K562 (cell line): ENCODE measurements around the gene CYTH1. TPM values are rescaled to one million over a fixed set of nuclear protein-coding genes. Genes with fewer than 3 reads are reported as not detected.
A peak's percentile ranks its signal among the peaks of the same experiment; 100 is the strongest.

Source experiments
- ATAC-seq: fragments of 200-7000 bp; cut with Tn5 transposase; 3 replicates; pipeline ENCODE4 v1.9.1; 2020; ENCODE audit warnings: moderate library complexity
- BruUV-seq: library from RNA; stranded (reverse); fragments of 400-500 nt; replicated peaks from 2 replicates; lab custom pipeline; 2021; lab: Mats Ljungman, UMichigan
- CTCF ChIA-PET: fragments of 300-600 bp; formaldehyde crosslinking; extraction: SDS; loops from one replicate; lab custom pipeline; 2021; ENCODE audit warnings: low intra/inter-chr PET ratio; lab: Yijun Ruan, JAX
- POLR2A ChIA-PET: fragments of 300-600, 350-650 bp; sonication (Branson Sonifier 250); formaldehyde crosslinking; extraction: SDS; loops from one replicate; lab custom pipeline; 2021; ENCODE audit warnings: antibody characterized with exemption, inconsistent platforms; lab: Yijun Ruan, JAX
- DNase-seq, 4 experiments: peaks; one replicate each; pipeline versions ENCODE4 v3.0.0 to v3.0.0-alpha.2; 2011 to 2018; ENCODE audit warnings: low spot score in 3 of 4, mixed read lengths in 3 of 4; ENCODE audit errors: extremely low read depth in 1 of 4
- FAIRE-seq: peaks from 2 replicates; lab custom pipeline; 2011; peaks lifted over from hg19 to GRCh38; lab: Jason Lieb, UNC
- H2AFZ ChIP-seq: 2 replicates; pipeline ENCODE4 v1.6.0; 2011; ENCODE audit warnings: low read depth, low read length, control low read depth, inconsistent platforms
- H3K27ac ChIP-seq: fragments of 200-600 bp; 3 replicates; pipeline ENCODE4 v1.8.0; 2011; ENCODE audit warnings: low read depth, mild to moderate bottlenecking, control low read depth, inconsistent platforms, low read length, moderate library complexity, mixed read lengths; ENCODE audit errors: extremely low read depth
- H3K27me3 ChIP-seq, 2 experiments: fragments of 300-600 bp in 1 of 2; 2 replicates in 1 of 2; 3 replicates in 1 of 2; pipeline versions ENCODE4 v1.6.0 to v1.8.0; 2011; ENCODE audit warnings: inconsistent platforms in 2 of 2, low read length in 2 of 2, mild to moderate bottlenecking in 1 of 2, mixed read lengths in 1 of 2, moderate library complexity in 1 of 2; ENCODE audit not compliant: control insufficient read depth in 2 of 2, insufficient read depth in 2 of 2
- H3K36me3 ChIP-seq: fragments of 300-600 bp; 3 replicates; pipeline ENCODE4 v1.8.0; 2011; ENCODE audit warnings: mild to moderate bottlenecking, low read length, inconsistent platforms; ENCODE audit not compliant: control insufficient read depth, insufficient read depth
- H3K4me1 ChIP-seq, 2 experiments: fragments of 200-600 bp in 1 of 2; replicated peaks in 1 of 2; 2 replicates in 1 of 2; 3 replicates in 1 of 2; pipeline versions ENCODE4 v1.5.1 to v1.8.0; 2011; ENCODE audit warnings: inconsistent platforms in 2 of 2, low read length in 2 of 2, mild to moderate bottlenecking in 1 of 2, mixed read lengths in 1 of 2, moderate library complexity in 1 of 2; ENCODE audit not compliant: control insufficient read depth in 2 of 2, insufficient read depth in 2 of 2
- H3K4me2 ChIP-seq: 2 replicates; pipeline ENCODE4 v1.6.1; 2011; ENCODE audit warnings: low read length, control low read depth, inconsistent platforms, mixed read lengths; ENCODE audit not compliant: insufficient read depth
- H3K4me3 ChIP-seq: fragments of 200-600 bp; sonication (generic), shearing (Covaris generic); 2 replicates; pipeline ENCODE4 v1.5.1; 2016; ENCODE audit warnings: control low read depth, inconsistent platforms
- H3K79me2 ChIP-seq: fragments of 200-600 bp; 3 replicates; pipeline ENCODE4 v1.8.0; 2011; ENCODE audit warnings: low read length, inconsistent platforms; ENCODE audit not compliant: control insufficient read depth, insufficient read depth
- H3K9ac ChIP-seq, 2 experiments: 2 replicates each; pipeline versions ENCODE4 v1.6.0 to v1.6.1; 2011; ENCODE audit warnings: low read depth in 2 of 2, low read length in 2 of 2, control low read depth in 1 of 2, inconsistent platforms in 1 of 2, mild to moderate bottlenecking in 1 of 2, mixed read lengths in 1 of 2; ENCODE audit not compliant: insufficient read depth in 1 of 2
- H3K9me1 ChIP-seq: one replicate; pipeline ENCODE4 v1.6.0; 2011; ENCODE audit warnings: inconsistent platforms, mild to moderate bottlenecking, low read length, moderate library complexity; ENCODE audit not compliant: control insufficient read depth, insufficient read depth
- H3K9me3 ChIP-seq: replicated peaks from 2 replicates; pipeline ENCODE4 v1.5.1; 2011; ENCODE audit warnings: low read depth, low read length, inconsistent platforms; ENCODE audit not compliant: control insufficient read depth, insufficient read depth
- H4K20me1 ChIP-seq: replicated peaks from 2 replicates; pipeline ENCODE4 v1.6.1; 2011; ENCODE audit warnings: low read length, inconsistent platforms, mixed read lengths; ENCODE audit not compliant: control insufficient read depth, insufficient read depth
- ARNT ChIP-seq, 2 experiments: fragments of 450-650 bp; IDR thresholded peaks; 2 replicates each; pipeline ENCODE4 v1.6.1; 2016; ENCODE audit warnings: mild to moderate bottlenecking in 1 of 2
- ATF2 ChIP-seq: sonication (generic); formaldehyde crosslinking; IDR thresholded peaks from 2 replicates; pipeline ENCODE4 v1.8.1; 2022; ENCODE audit warnings: missing genetic modification reagents
- CHCHD3 ChIP-seq: fragments of 250-450 bp; sonication (Bioruptor Pico); IDR thresholded peaks from 2 replicates; pipeline ENCODE4 v2.1.2; 2022; ENCODE audit warnings: mild to moderate bottlenecking
- EZH2 ChIP-seq: IDR thresholded peaks from 2 replicates; pipeline ENCODE4 v1.6.1; 2012; ENCODE audit warnings: low read depth, mild to moderate bottlenecking, inconsistent platforms, low read length, borderline replicate concordance
- FOSL1 ChIP-seq: fragments of 200-800 bp; sonication (Bioruptor generic); conservative IDR thresholded peaks from 2 replicates; pipeline ENCODE4 v1.6.1; 2016; ENCODE audit warnings: missing genetic modification characterization, missing compliant biosample characterization
- HCFC1 ChIP-seq: IDR thresholded peaks from 2 replicates; pipeline ENCODE4 v1.6.1; 2012; ENCODE audit warnings: low read depth, low read length, improper control_type of control experiment
- KLF10 ChIP-seq: fragments of 250-450 bp; sonication (Bioruptor Pico); IDR thresholded peaks from 2 replicates; pipeline ENCODE4 v1.6.1; 2021; ENCODE audit warnings: matching md5 sums
- NR2C1 ChIP-seq, 2 experiments: fragments of 450-650 bp; IDR thresholded peaks; 2 replicates each; pipeline ENCODE4 v1.6.1; 2017; ENCODE audit warnings: mild to moderate bottlenecking in 2 of 2, antibody characterized with exemption in 1 of 2, inconsistent platforms in 1 of 2, missing compliant biosample characterization in 1 of 2, missing genetic modification characterization in 1 of 2
- RNF2 ChIP-seq: sonication (generic); IDR thresholded peaks from 2 replicates; pipeline ENCODE4 v1.6.1; 2016
- SLC30A9 ChIP-seq: fragments of 250-450 bp; sonication (Bioruptor Pico); IDR thresholded peaks from 2 replicates; pipeline ENCODE4 v1.8.0; 2022; ENCODE audit warnings: mild to moderate bottlenecking, moderate library complexity
- SMARCA5 ChIP-seq: fragments of 450-650 bp; IDR thresholded peaks from 2 replicates; pipeline ENCODE4 v1.6.1; 2016
- STAT5A ChIP-seq: IDR thresholded peaks from 2 replicates; pipeline ENCODE4 v1.6.1; 2012; ENCODE audit warnings: low read length, inconsistent platforms, borderline replicate concordance
- TARDBP ChIP-seq: fragments of 450-650 bp; IDR thresholded peaks from 2 replicates; pipeline ENCODE4 v1.6.1; 2016
- TEAD2 ChIP-seq: fragments of 450-650 bp; IDR thresholded peaks from 2 replicates; pipeline ENCODE4 v1.6.1; 2016; ENCODE audit warnings: missing genetic modification characterization, control low read depth, missing compliant biosample characterization
- TGIF2 ChIP-seq: sonication (generic); formaldehyde crosslinking; IDR thresholded peaks from 2 replicates; pipeline ENCODE4 v1.8.1; 2022; ENCODE audit warnings: mild to moderate bottlenecking, missing genetic modification reagents, moderate library complexity
- THRA ChIP-seq: fragments of 450-650 bp; IDR thresholded peaks from 2 replicates; pipeline ENCODE4 v1.6.1; 2017; ENCODE audit warnings: mild to moderate bottlenecking, moderate library complexity
- ZC3H4 ChIP-seq: sonication (generic); formaldehyde crosslinking; IDR thresholded peaks from 2 replicates; pipeline ENCODE4 v1.9.0; 2021; ENCODE audit warnings: missing genetic modification reagents, borderline replicate concordance
- ZNF134 ChIP-seq: fragments of 250-450 bp; sonication (Bioruptor Pico); conservative IDR thresholded peaks from 2 replicates; pipeline ENCODE4 v1.4.0; 2020
- ZNF212 ChIP-seq: fragments of 450-650 bp; formaldehyde crosslinking; IDR thresholded peaks from 2 replicates; pipeline ENCODE4 v1.4.0; 2020; ENCODE audit warnings: mild to moderate bottlenecking
- ZNF311 ChIP-seq: fragments of 250-450 bp; sonication (Bioruptor Pico); IDR thresholded peaks from 2 replicates; pipeline ENCODE4 v1.4.0; 2020; ENCODE audit warnings: mild to moderate bottlenecking, moderate library complexity
- ZNF449 ChIP-seq: fragments of 250-450 bp; sonication (Bioruptor Pico); IDR thresholded peaks from 2 replicates; pipeline ENCODE4 v1.8.0; 2022; ENCODE audit warnings: moderate library complexity, mild to moderate bottlenecking, inconsistent platforms
- WGBS: fragments of 100-300 bp; shearing (Covaris generic); methylation state at CpG from one replicate; pipeline ENCODE4 v1.1.6; 2016; ENCODE audit warnings: low coverage, mixed read lengths; ENCODE audit not compliant: insufficient coverage; ENCODE audit errors: missing lambda C conversion rate; 5-methylcytosine and 5-hydroxymethylcytosine counted together
- in situ Hi-C: fragments of 300-500 bp; cut with MboI; formaldehyde crosslinking; loops from 4 replicates; pipeline ENCODE4 v1.15.0; 2018; ENCODE audit warnings: inconsistent platforms, mixed read lengths
- intact Hi-C: fragments of 100-400 bp; cut with micrococcal nuclease; formaldehyde crosslinking; loops from 2 replicates; pipeline ENCODE4 v1.14.2; 2022
- polyA plus RNA-seq, 8 experiments: library from polyadenylated mRNA; depleted of rRNA in 4 of 8; stranded (reverse) in 5 of 8; unstranded in 3 of 8; fragments of >200 nt; fragmentation: Nextera tagmentation in 2 of 8; fragmentation: Illumina TruSeq in 1 of 8; extraction: Ambion mirVana in 2 of 8; extraction: Trizol in 1 of 8; gene quantifications; 2 replicates each; pipeline versions ENCODE4 v1.2.1 to v1.2.3, GENCODE V29; 2011 to 2014; ENCODE audit warnings: inconsistent platforms in 1 of 8, missing spikeins in 1 of 8
- total RNA-seq, 7 experiments: library from RNA; depleted of rRNA in 6 of 7; stranded (reverse); fragments of >200 nt in 6 of 7; fragmentation: Illumina TruSeq in 2 of 7; extraction: Trizol in 2 of 7; gene quantifications; 2 replicates each; pipeline versions ENCODE4 v1.2.1 to v1.2.3, GENCODE V29; 2011 to 2021; ENCODE audit warnings: low replicate concordance in 1 of 7

The CYTH1 gene
- total and polyA plus RNA-seq, 9 of the 15 experiments (the other 6 are each of a cell fraction or from before 2014, with no cell fraction given), result 0.52 to 27.7 (median 16.8) TPM

GRCh38 chr17:78785011-78785662 lies 3.1 kb upstream of the CYTH1 start:
- 0 out of 2 replicates have a peak, but pooled peaks cover 3% of the 10 kb centered on the region for H4K20me1 ChIP-seq
- H3K9me3 ChIP-seq, result no peaks in the 10 kb centered on the region
- H3K9me1 ChIP-seq, result peaks cover 4% of the 10 kb centered on the region
- H3K27me3 ChIP-seq, result no peaks in the 10 kb centered on the region
- H3K9ac ChIP-seq, result peak overlapping the region in 1 of 2 experiments; percentile 14; a peak in 2 of 4 replicates
- whole genome bisulfite sequencing, result 11% methylated on average over 12 of the region's 12 CpGs
- peak; percentile 87 for FAIRE-seq
- peak overlapping the region; percentile 60 for H3K4me2 ChIP-seq
- H3K79me2 ChIP-seq, result peaks cover 22% of the 10 kb centered on the region
- intact Hi-C loops (no loop called here), in situ Hi-C loops (no loop called here)
- peak in 2 of 4 experiments; percentile 66 to 90 for DNase-seq
- H3K36me3 ChIP-seq, result no peaks in the 10 kb centered on the region
- CTCF ChIA-PET, result no interaction called here
- POLR2A ChIA-PET, result interaction anchor here (0.6 to 2.7 kb wide), 11 partner anchors 10 to 1842 kb away, joined by 3 to 16 read pairs (median 3); no protein-coding TSS in a partner anchor
- peak; percentile 42 for ATAC-seq
- peak overlapping the region; percentile 48 for H2AFZ ChIP-seq
- no peak overlapping the region for H3K4me3 ChIP-seq
- peaks cover 40 to 63% of the 10 kb centered on the region in 2 experiments for H3K4me1 ChIP-seq
- peak overlapping the region; percentile 94 for H3K27ac ChIP-seq
- no TSS peak for BruUV-seq
- no peak for TF ChIP-seq TGIF2
- TF ChIP-seq ZC3H4 (CRISPR knock-in tag), result no peak
- no peak for TF ChIP-seq THRA
- TF ChIP-seq ARNT (IDR thresholded peaks at IDR 0.05), result 0 out of 4 replicates have a peak, but pooled peaks of 1 of the 2 experiments have one; percentile 46
- no peak for TF ChIP-seq CHCHD3 (CRISPR knock-in tag)
- no peak for TF ChIP-seq SLC30A9 (CRISPR knock-in tag)
- no peak for TF ChIP-seq ATF2 (CRISPR knock-in tag)
- TF ChIP-seq HCFC1, result no peak
- TF ChIP-seq ZNF449, result no peak
- no peak for TF ChIP-seq SMARCA5
- TF ChIP-seq RNF2, result no peak; the same call in 1 of the 2 replicates
- TF ChIP-seq ZNF212 (CRISPR knock-in tag), result no peak
- no peak for TF ChIP-seq ZNF311
- TF ChIP-seq FOSL1 (tag), result no peak
- TF ChIP-seq TEAD2 (tag), result no peak
- peak; percentile 34; the same call in 1 of the 2 replicates for TF ChIP-seq NR2C1 (IDR thresholded peaks at IDR 0.05)
- peak; percentile 57; the same call in 1 of the 2 replicates for TF ChIP-seq NR2C1 (tag; IDR thresholded peaks at IDR 0.05)
- TF ChIP-seq KLF10, result no peak
- peak; percentile 50; the same call in 1 of the 2 replicates for TF ChIP-seq STAT5A
- TF ChIP-seq ZNF134 (CRISPR knock-in tag), result no peak
- no peak for TF ChIP-seq EZH2
- TF ChIP-seq TARDBP, result no peak
